K562 (cell line): ENCODE data around the gene ZBTB48. TPM values are rescaled to one million over a fixed set of nuclear protein-coding genes. Genes with fewer than 3 reads are reported as not detected.
A peak's percentile ranks its signal among the peaks of the same experiment; 100 is the strongest.

Source experiments
- ATAC-seq: fragments of 200-7000 bp; cut with Tn5 transposase; 3 replicates; pipeline ENCODE4 v1.9.1; 2020; ENCODE audit warnings: moderate library complexity
- BruUV-seq: library from RNA; stranded (reverse); fragments of 400-500 nt; replicated peaks from 2 replicates; lab custom pipeline; 2021; lab: Mats Ljungman, UMichigan
- CTCF ChIA-PET: fragments of 300-600 bp; formaldehyde crosslinking; extraction: SDS; loops from one replicate; lab custom pipeline; 2021; ENCODE audit warnings: low intra/inter-chr PET ratio; lab: Yijun Ruan, JAX
- POLR2A ChIA-PET: fragments of 300-600, 350-650 bp; sonication (Branson Sonifier 250); formaldehyde crosslinking; extraction: SDS; loops from one replicate; lab custom pipeline; 2021; ENCODE audit warnings: antibody characterized with exemption, inconsistent platforms; lab: Yijun Ruan, JAX
- DNase-seq, 4 experiments: peaks; one replicate each; pipeline versions ENCODE4 v3.0.0 to v3.0.0-alpha.2; 2011 to 2018; ENCODE audit warnings: low spot score in 3 of 4, mixed read lengths in 3 of 4; ENCODE audit errors: extremely low read depth in 1 of 4
- FAIRE-seq: peaks from 2 replicates; lab custom pipeline; 2011; peaks lifted over from hg19 to GRCh38; lab: Jason Lieb, UNC
- H2AFZ ChIP-seq: 2 replicates; pipeline ENCODE4 v1.6.0; 2011; ENCODE audit warnings: low read depth, low read length, control low read depth, inconsistent platforms
- H3K27ac ChIP-seq: fragments of 200-600 bp; 3 replicates; pipeline ENCODE4 v1.8.0; 2011; ENCODE audit warnings: low read depth, mild to moderate bottlenecking, control low read depth, inconsistent platforms, low read length, moderate library complexity, mixed read lengths; ENCODE audit errors: extremely low read depth
- H3K27me3 ChIP-seq, 2 experiments: fragments of 300-600 bp in 1 of 2; 2 replicates in 1 of 2; 3 replicates in 1 of 2; pipeline versions ENCODE4 v1.6.0 to v1.8.0; 2011; ENCODE audit warnings: inconsistent platforms in 2 of 2, low read length in 2 of 2, mild to moderate bottlenecking in 1 of 2, mixed read lengths in 1 of 2, moderate library complexity in 1 of 2; ENCODE audit not compliant: control insufficient read depth in 2 of 2, insufficient read depth in 2 of 2
- H3K36me3 ChIP-seq: fragments of 300-600 bp; 3 replicates; pipeline ENCODE4 v1.8.0; 2011; ENCODE audit warnings: mild to moderate bottlenecking, low read length, inconsistent platforms; ENCODE audit not compliant: control insufficient read depth, insufficient read depth
- H3K4me1 ChIP-seq, 2 experiments: fragments of 200-600 bp in 1 of 2; replicated peaks in 1 of 2; 2 replicates in 1 of 2; 3 replicates in 1 of 2; pipeline versions ENCODE4 v1.5.1 to v1.8.0; 2011; ENCODE audit warnings: inconsistent platforms in 2 of 2, low read length in 2 of 2, mild to moderate bottlenecking in 1 of 2, mixed read lengths in 1 of 2, moderate library complexity in 1 of 2; ENCODE audit not compliant: control insufficient read depth in 2 of 2, insufficient read depth in 2 of 2
- H3K4me2 ChIP-seq: 2 replicates; pipeline ENCODE4 v1.6.1; 2011; ENCODE audit warnings: low read length, control low read depth, inconsistent platforms, mixed read lengths; ENCODE audit not compliant: insufficient read depth
- H3K4me3 ChIP-seq: fragments of 200-600 bp; sonication (generic), shearing (Covaris generic); 2 replicates; pipeline ENCODE4 v1.5.1; 2016; ENCODE audit warnings: control low read depth, inconsistent platforms
- H3K79me2 ChIP-seq: fragments of 200-600 bp; 3 replicates; pipeline ENCODE4 v1.8.0; 2011; ENCODE audit warnings: low read length, inconsistent platforms; ENCODE audit not compliant: control insufficient read depth, insufficient read depth
- H3K9ac ChIP-seq, 2 experiments: 2 replicates each; pipeline versions ENCODE4 v1.6.0 to v1.6.1; 2011; ENCODE audit warnings: low read depth in 2 of 2, low read length in 2 of 2, control low read depth in 1 of 2, inconsistent platforms in 1 of 2, mild to moderate bottlenecking in 1 of 2, mixed read lengths in 1 of 2; ENCODE audit not compliant: insufficient read depth in 1 of 2
- H3K9me1 ChIP-seq: one replicate; pipeline ENCODE4 v1.6.0; 2011; ENCODE audit warnings: inconsistent platforms, mild to moderate bottlenecking, low read length, moderate library complexity; ENCODE audit not compliant: control insufficient read depth, insufficient read depth
- H3K9me3 ChIP-seq: replicated peaks from 2 replicates; pipeline ENCODE4 v1.5.1; 2011; ENCODE audit warnings: low read depth, low read length, inconsistent platforms; ENCODE audit not compliant: control insufficient read depth, insufficient read depth
- H4K20me1 ChIP-seq: replicated peaks from 2 replicates; pipeline ENCODE4 v1.6.1; 2011; ENCODE audit warnings: low read length, inconsistent platforms, mixed read lengths; ENCODE audit not compliant: control insufficient read depth, insufficient read depth
- ATF4 ChIP-seq: fragments of 450-650 bp; formaldehyde crosslinking; IDR thresholded peaks from 2 replicates; pipeline ENCODE4 v1.4.0; 2022; ENCODE audit warnings: mild to moderate bottlenecking, moderate library complexity
- ATF6 ChIP-seq: sonication (generic); formaldehyde crosslinking; IDR thresholded peaks from 2 replicates; pipeline ENCODE4 v1.4.0; 2020; ENCODE audit warnings: mild to moderate bottlenecking, missing genetic modification reagents
- ELF2 ChIP-seq: fragments of 250-450 bp; sonication (Bioruptor Pico); IDR thresholded peaks from 2 replicates; pipeline ENCODE4 v1.5.0; 2021; ENCODE audit warnings: mild to moderate bottlenecking
- MTA3 ChIP-seq: fragments of 450-650 bp; formaldehyde crosslinking; IDR thresholded peaks from 2 replicates; pipeline ENCODE4 v1.6.1; 2017; ENCODE audit warnings: mild to moderate bottlenecking, borderline replicate concordance
- NFE2 ChIP-seq: IDR thresholded peaks from 2 replicates; pipeline ENCODE4 v1.6.1; 2014; ENCODE audit warnings: antibody characterized with exemption, low read depth
- POLR2G ChIP-seq: fragments of 200-400 bp; formaldehyde crosslinking; IDR thresholded peaks from 2 replicates; pipeline ENCODE4 v1.6.1; 2017; ENCODE audit warnings: low read depth, mild to moderate bottlenecking, antibody characterized with exemption, low read length, moderate library complexity
- SAP30 ChIP-seq: fragments of 200-600 bp; sonication (generic); IDR thresholded peaks from 2 replicates; pipeline ENCODE4 v1.6.1; 2012; ENCODE audit warnings: borderline replicate concordance, low read depth, mild to moderate bottlenecking, moderate library complexity, low read length, control low read depth, inconsistent platforms; ENCODE audit not compliant: insufficient read depth, poor library complexity, severe bottlenecking
- SRF ChIP-seq, 2 experiments: fragments of 250-450, 450-650 bp in 1 of 2; sonication (Bioruptor Pico) in 1 of 2; sonication (generic) in 1 of 2; formaldehyde crosslinking; IDR thresholded peaks; 2 replicates each; pipeline versions ENCODE4 v1.5.0 to v1.5.1; 2020 to 2022; ENCODE audit warnings: mild to moderate bottlenecking in 1 of 2, missing genetic modification reagents in 1 of 2
- SUPT5H ChIP-seq: fragments of 450-650 bp; IDR thresholded peaks from 2 replicates; pipeline ENCODE4 v1.6.1; 2016
- ZEB2 ChIP-seq: fragments of 450-650 bp; IDR thresholded peaks from 2 replicates; pipeline ENCODE4 v1.6.1; 2016
- ZMIZ1 ChIP-seq, 2 experiments: fragments of 150-350 bp in 1 of 2; IDR thresholded peaks; 2 replicates each; pipeline ENCODE4 v1.6.1; 2012 to 2016; ENCODE audit warnings: low read depth in 2 of 2, low read length in 2 of 2, mild to moderate bottlenecking in 1 of 2, moderate library complexity in 1 of 2
- ZNF584 ChIP-seq: fragments of 200-800 bp; sonication (Bioruptor generic); IDR thresholded peaks from 2 replicates; pipeline ENCODE4 v1.6.1; 2016; ENCODE audit warnings: low read depth, mild to moderate bottlenecking, missing genetic modification characterization, missing compliant biosample characterization
- WGBS: fragments of 100-300 bp; shearing (Covaris generic); methylation state at CpG from one replicate; pipeline ENCODE4 v1.1.6; 2016; ENCODE audit warnings: low coverage, mixed read lengths; ENCODE audit not compliant: insufficient coverage; ENCODE audit errors: missing lambda C conversion rate; 5-methylcytosine and 5-hydroxymethylcytosine counted together
- in situ Hi-C: fragments of 300-500 bp; cut with MboI; formaldehyde crosslinking; loops from 4 replicates; pipeline ENCODE4 v1.15.0; 2018; ENCODE audit warnings: inconsistent platforms, mixed read lengths
- intact Hi-C: fragments of 100-400 bp; cut with micrococcal nuclease; formaldehyde crosslinking; loops from 2 replicates; pipeline ENCODE4 v1.14.2; 2022
- polyA plus RNA-seq, 8 experiments: library from polyadenylated mRNA; depleted of rRNA in 4 of 8; stranded (reverse) in 5 of 8; unstranded in 3 of 8; fragments of >200 nt; fragmentation: Nextera tagmentation in 2 of 8; fragmentation: Illumina TruSeq in 1 of 8; extraction: Ambion mirVana in 2 of 8; extraction: Trizol in 1 of 8; gene quantifications; 2 replicates each; pipeline versions ENCODE4 v1.2.1 to v1.2.3, GENCODE V29; 2011 to 2014; ENCODE audit warnings: inconsistent platforms in 1 of 8, missing spikeins in 1 of 8
- total RNA-seq, 7 experiments: library from RNA; depleted of rRNA in 6 of 7; stranded (reverse); fragments of >200 nt in 6 of 7; fragmentation: Illumina TruSeq in 2 of 7; extraction: Trizol in 2 of 7; gene quantifications; 2 replicates each; pipeline versions ENCODE4 v1.2.1 to v1.2.3, GENCODE V29; 2011 to 2021; ENCODE audit warnings: low replicate concordance in 1 of 7

ZBTB48 gene
- total and polyA plus RNA-seq, 9 of the 15 experiments (the other 6 are each of a cell fraction or from before 2014, with no cell fraction given): 1.9 to 66.9 (median 29.5) TPM

GRCh38 chr1:6603915-6604558 is 24.2 kb downstream of the ZBTB48 start:
- Histone ChIP-seq H3K4me1 (peaks cover 29 to 50% of the 10 kb centered on the region in 2 experiments), H3K9me1 (peaks cover 11% of the 10 kb centered on the region), H3K27ac (peak overlapping the region; percentile 99), H3K79me2 (peaks cover 36% of the 10 kb centered on the region), H2AFZ (peak overlapping the region; percentile 100), H3K36me3 (peaks cover 17% of the 10 kb centered on the region; the same call in 2 of the 3 replicates), H3K4me2 (peak overlapping the region; percentile 75), H3K4me3 (peak overlapping the region; percentile 89), H3K9ac (peak overlapping the region; percentile 95 to 96), H3K9me3 (no peaks in the 10 kb centered on the region), H3K27me3 (no peaks in the 10 kb centered on the region), H4K20me1 (peaks cover 25% of the 10 kb centered on the region)
- WGBS: 20% methylated on average over 19 of the region's 19 CpGs
- intact Hi-C loops: no loop called here
- ATAC-seq: peak; percentile 10
- no TSS peak for BruUV-seq
- ChIA-PET POLR2A (interaction anchor here (0.8 to 10.7 kb wide), 13 partner anchors 9 to 212 kb away, joined by 3 to 221 read pairs (median 8); partner anchors contain the start of genes PHF13, THAP3 and ZBTB48), CTCF (no interaction called here)
- FAIRE-seq: peak; percentile 84
- peak in 2 of 4 experiments; percentile 72 to 90 for DNase-seq
- in situ Hi-C loops: no loop called here
- TF ChIP-seq ATF4 (CRISPR knock-in tag) (peak; percentile 19; the same call in 1 of the 2 replicates), MTA3 (0 out of 2 replicates have a peak, but pooled peaks have one; percentile 34), ELF2 (peak; percentile 91), ZNF584 (CRISPR knock-in tag) (peak; percentile 86), NFE2 (0 out of 2 replicates have a peak, but pooled peaks have one; percentile 5), SAP30 (peak; percentile 91), ZEB2 (no peak), SUPT5H (peak; percentile 10; the same call in 1 of the 2 replicates), SRF (CRISPR knock-in tag; IDR thresholded peaks at IDR 0.05) (peak; percentile 69 to 90; a peak in 3 of 4 replicates), ZMIZ1 (IDR thresholded peaks at IDR 0.05; ENCODE audit: low read depth in 2 of 2, low read length in 2 of 2) (peak in 1 of 2 experiments; percentile 61; a peak in 2 of 4 replicates), POLR2G (peak; percentile 68), ATF6 (peak; percentile 85)
